BE2C (cell line): Measurements from ENCODE around the gene TNF.

Experiments
- DNase-seq: peaks from one replicate; pipeline ENCODE4 v3.0.0-alpha.2; 2020
- H3K27me3 ChIP-seq: fragments of 250-450 bp; sonication (Bioruptor Pico); 2 replicates; pipeline ENCODE4 v1.5.1; 2020; ENCODE audit warnings: mild to moderate bottlenecking
- H3K36me3 ChIP-seq: fragments of 250-450 bp; sonication (Bioruptor Pico); 2 replicates; pipeline ENCODE4 v1.5.1; 2020; ENCODE audit warnings: mild to moderate bottlenecking
- H3K4me1 ChIP-seq: fragments of 250-450 bp; sonication (Bioruptor Pico); 2 replicates; pipeline ENCODE4 v1.5.1; 2020
- H3K4me3 ChIP-seq: 2 replicates; pipeline ENCODE4 v1.5.1; 2011; ENCODE audit warnings: low read depth, low read length
- H3K9me3 ChIP-seq: fragments of 250-450 bp; sonication (Bioruptor Pico); 2 replicates; pipeline ENCODE4 v1.5.1; 2020
- TF ChIP-seq, protein P1 (sequence below): IDR thresholded peaks from 2 replicates; pipeline ENCODE4 v1.5.1; 2012; ENCODE audit warnings: mild to moderate bottlenecking, low read depth, low read length

TNF gene

DNA sequence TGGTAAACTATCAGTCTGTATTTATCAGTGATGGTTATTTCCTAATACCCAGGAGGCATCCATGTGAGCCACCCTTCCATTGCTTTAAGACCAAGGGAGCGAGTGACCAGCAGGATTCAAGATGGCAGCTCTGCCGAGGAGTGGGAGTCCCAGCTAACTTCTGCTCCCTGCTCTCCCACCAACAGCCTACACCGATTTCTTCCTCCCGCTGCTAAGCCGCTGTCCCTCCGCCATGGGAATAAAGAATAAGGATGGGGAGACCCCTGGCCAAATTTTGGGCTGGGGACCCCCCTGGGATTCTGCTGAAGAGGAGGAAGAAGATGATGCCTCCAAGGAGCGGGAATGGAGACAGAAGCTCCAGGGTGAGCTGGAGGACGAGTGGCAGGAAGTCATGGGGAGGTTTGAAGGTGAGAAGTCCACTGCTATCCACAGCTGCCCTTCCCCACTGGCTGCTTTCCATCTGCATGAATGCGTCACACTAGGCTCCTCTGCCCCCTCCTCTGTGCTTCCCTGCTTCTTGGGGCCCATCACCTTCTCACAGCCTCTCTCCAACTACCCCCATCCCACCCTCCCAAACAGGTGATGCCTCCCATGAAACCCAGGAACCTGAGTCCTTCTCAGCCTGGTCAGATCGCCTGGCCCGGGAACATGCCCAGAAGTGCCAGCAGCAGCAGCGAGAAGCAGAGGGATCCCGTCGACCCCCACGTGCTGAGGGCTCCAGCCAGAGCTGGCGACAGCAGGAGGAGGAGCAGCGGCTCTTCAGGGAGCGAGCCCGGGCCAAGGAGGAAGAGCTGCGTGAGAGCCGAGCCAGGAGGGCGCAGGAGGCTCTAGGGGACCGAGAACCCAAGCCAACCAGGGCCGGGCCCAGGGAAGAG is 17.7 kb upstream of the TNF start:
- peaks cover 26% of the 10 kb centered on the region for H3K36me3 ChIP-seq
- no peak overlapping the region for H3K4me3 ChIP-seq
- no peaks in the 10 kb centered on the region for H3K9me3 ChIP-seq
- no peak for DNase-seq
- H3K4me1 ChIP-seq, result peaks cover 4% of the 10 kb centered on the region
- TF ChIP-seq, protein P1, sequence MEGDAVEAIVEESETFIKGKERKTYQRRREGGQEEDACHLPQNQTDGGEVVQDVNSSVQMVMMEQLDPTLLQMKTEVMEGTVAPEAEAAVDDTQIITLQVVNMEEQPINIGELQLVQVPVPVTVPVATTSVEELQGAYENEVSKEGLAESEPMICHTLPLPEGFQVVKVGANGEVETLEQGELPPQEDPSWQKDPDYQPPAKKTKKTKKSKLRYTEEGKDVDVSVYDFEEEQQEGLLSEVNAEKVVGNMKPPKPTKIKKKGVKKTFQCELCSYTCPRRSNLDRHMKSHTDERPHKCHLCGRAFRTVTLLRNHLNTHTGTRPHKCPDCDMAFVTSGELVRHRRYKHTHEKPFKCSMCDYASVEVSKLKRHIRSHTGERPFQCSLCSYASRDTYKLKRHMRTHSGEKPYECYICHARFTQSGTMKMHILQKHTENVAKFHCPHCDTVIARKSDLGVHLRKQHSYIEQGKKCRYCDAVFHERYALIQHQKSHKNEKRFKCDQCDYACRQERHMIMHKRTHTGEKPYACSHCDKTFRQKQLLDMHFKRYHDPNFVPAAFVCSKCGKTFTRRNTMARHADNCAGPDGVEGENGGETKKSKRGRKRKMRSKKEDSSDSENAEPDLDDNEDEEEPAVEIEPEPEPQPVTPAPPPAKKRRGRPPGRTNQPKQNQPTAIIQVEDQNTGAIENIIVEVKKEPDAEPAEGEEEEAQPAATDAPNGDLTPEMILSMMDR, result no peak
- no peaks in the 10 kb centered on the region for H3K27me3 ChIP-seq

DNA sequence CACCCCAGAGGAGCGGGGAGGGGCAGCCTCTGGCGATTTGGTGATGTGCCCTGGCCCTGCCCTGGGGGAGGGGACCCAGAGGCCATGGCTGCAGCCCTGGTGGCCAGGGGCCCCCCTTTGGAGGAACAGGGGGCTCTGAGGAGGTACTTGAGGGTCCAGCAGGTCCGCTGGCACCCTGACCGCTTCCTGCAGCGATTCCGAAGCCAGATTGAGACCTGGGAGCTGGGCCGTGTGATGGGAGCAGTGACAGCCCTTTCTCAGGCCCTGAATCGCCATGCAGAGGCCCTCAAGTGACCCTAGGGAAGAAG is 17.1 kb upstream of the TNF start:
- H3K36me3 ChIP-seq, result peaks cover 26% of the 10 kb centered on the region
- H3K4me1 ChIP-seq, result peaks cover 4% of the 10 kb centered on the region
- no peak overlapping the region for H3K4me3 ChIP-seq
- H3K27me3 ChIP-seq, result no peaks in the 10 kb centered on the region
- DNase-seq, result no peak
- TF ChIP-seq, protein P1, result no peak
- H3K9me3 ChIP-seq, result no peaks in the 10 kb centered on the region

DNA sequence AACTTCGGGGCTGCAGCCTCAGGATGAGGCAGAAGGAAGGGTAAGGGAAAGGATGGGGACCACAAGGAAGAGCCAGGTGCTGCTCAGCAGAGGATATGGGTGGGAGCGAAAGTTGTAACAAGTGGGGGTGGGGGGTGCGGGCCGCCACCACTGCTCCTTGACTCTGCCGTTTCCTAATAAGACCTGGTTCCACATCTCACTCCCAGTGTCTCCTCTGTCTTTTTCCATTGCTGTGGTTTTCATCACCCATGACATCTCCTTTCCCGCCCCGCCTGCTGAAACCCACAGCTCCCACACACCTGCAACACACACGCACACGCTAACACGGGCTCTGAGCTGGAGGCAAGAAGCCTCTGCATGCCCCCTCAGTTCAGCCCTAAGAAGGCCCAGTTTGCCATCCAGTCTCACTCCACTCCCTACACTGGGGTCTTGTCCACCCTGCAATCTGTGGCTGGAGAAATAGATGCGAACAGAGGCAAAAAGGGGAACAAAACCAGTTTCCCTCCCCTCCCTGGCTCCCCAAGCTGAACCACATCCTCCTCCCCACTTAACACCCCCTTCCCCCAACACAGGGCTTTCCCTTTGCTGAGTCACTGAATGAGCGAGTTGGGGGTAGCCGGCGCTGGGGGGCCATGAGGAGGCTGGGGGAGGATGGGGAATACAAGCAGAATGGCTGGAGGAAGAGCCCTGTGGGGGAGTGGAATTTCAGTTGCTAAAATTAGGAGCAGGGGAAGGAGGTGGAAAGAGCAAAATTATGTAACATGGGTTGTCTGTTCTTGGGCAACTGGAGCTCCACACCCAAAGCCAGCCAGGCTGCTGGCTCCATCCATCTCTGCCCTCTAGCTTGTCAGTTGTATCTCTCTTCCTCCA is 16.5 kb upstream of the TNF start:
- Histone ChIP-seq H3K4me3 (no peak overlapping the region), H3K9me3 (no peaks in the 10 kb centered on the region), H3K36me3 (peaks cover 21% of the 10 kb centered on the region), H3K27me3 (no peaks in the 10 kb centered on the region), H3K4me1 (peaks cover 4% of the 10 kb centered on the region)
- DNase-seq, result no peak
- TF ChIP-seq, protein P1, result no peak

DNA sequence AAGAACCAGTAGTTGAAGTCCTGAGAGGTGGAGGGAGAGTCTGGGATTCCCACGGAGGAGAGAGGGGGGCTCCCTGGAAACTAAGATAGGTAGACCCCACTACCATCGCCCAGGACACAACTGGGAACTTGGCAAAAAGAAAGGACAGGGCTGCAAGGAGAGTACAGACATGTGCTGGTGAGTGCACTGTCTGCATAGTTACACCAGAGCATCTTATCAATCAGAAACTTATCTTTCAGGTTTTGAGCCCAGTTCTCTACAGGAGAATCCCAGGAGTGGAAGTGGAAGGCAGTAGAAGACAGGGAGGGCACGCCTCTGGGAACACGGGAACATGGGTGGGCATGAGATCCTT is 15.8 kb upstream of the TNF start:
- no peak for DNase-seq
- no peak overlapping the region for H3K4me3 ChIP-seq
- H3K9me3 ChIP-seq, result no peaks in the 10 kb centered on the region
- TF ChIP-seq, protein P1, result no peak
- H3K4me1 ChIP-seq, result peaks cover 4% of the 10 kb centered on the region
- peaks cover 21% of the 10 kb centered on the region for H3K36me3 ChIP-seq
- no peaks in the 10 kb centered on the region for H3K27me3 ChIP-seq

DNA sequence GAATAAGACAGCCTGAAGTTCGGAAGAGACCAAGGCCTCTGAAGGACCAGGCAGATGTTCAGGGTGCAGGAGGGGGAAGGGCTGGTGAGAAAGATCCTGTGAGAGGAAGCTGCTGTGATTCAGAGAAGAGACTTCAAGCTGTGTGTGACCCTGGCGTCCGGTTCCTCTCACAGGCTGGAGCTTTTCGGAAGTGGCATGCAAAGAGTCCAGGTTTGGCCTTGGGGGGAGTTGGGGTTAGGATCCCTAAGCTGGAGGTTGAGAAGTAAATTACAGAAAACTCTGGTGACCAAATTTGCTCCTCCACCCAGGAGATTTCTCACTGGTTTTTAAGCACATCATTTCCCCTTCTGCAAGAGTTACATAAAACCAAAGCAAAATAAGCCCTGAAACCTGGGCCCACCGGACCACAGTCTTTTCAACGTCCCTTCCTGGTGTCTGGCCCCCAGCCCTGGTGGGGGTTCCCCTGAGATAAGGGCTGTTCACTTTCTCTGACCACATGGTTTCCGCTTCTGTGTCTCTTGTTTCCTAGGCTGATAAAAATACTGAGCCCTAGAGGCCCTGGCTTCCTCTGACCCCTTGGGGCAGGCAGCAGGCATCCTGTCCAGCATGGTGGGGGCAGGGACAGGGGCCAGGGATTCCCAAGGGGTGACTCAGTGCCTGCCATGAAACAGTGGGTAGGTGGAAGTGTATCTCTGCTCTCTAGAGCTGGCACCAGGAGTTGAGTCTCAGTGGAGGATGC is 15.2 kb upstream of the TNF start:
- H3K9me3 ChIP-seq, result no peaks in the 10 kb centered on the region
- H3K27me3 ChIP-seq, result no peaks in the 10 kb centered on the region
- peaks cover 4% of the 10 kb centered on the region for H3K4me1 ChIP-seq
- H3K36me3 ChIP-seq, result peaks cover 21% of the 10 kb centered on the region
- H3K4me3 ChIP-seq, result no peak overlapping the region
- TF ChIP-seq, protein P1, result no peak
- no peak for DNase-seq
